Pancreas (tissue), 10 donors: Measurements from ENCODE around the gene FBLIM1. TPM values are rescaled to one million over a fixed set of nuclear protein-coding genes. Genes with fewer than 3 reads are reported as not detected.

Source experiments
- ATAC-seq, 4 donors: fragments of 200-7000 bp; cut with Tn5 transposase; one replicate each; pipeline versions ENCODE4 v1.8.0 to v1.9.1; 2020; ENCODE audit warnings: mild to moderate bottlenecking in 4 of 4, moderate library complexity in 4 of 4
- DNase-seq, 6 donors: peaks; one replicate each; pipeline ENCODE4 v3.0.0-alpha.2; 2020
- FAIRE-seq: peaks from 2 replicates; lab custom pipeline; 2012; peaks lifted over from hg19 to GRCh38; lab: Jason Lieb, UNC
- H3K27ac ChIP-seq, 4 donors: fragments of 200-600 bp; sonication (generic); 1 replicate in 3 of 4; 2 replicates in 1 of 4; pipeline versions ENCODE4 v1.5.0 to v1.8.0; 2020
- H3K27me3 ChIP-seq, 4 donors: fragments of 200-600 bp; one replicate each; pipeline ENCODE4 v1.8.0; 2021
- H3K36me3 ChIP-seq, 3 donors: fragments of 200-600 bp; sonication (generic) in 1 of 3; one replicate each; pipeline versions ENCODE4 v1.5.0 to v1.8.0; 2020 to 2021
- H3K4me1 ChIP-seq, 3 donors: fragments of 200-600 bp; one replicate each; pipeline ENCODE4 v1.8.0; 2021
- H3K4me3 ChIP-seq, 4 donors: fragments of 200-600 bp; sonication (generic) in 2 of 4; one replicate each; pipeline versions ENCODE4 v1.5.0 to v1.8.0; 2020 to 2021
- H3K9me3 ChIP-seq, 4 donors: fragments of 200-600 bp; one replicate each; pipeline ENCODE4 v1.8.0; 2021
- WGBS, 2 donors: extraction: QIAGEN DNeasy Blood & Tissue Kit; methylation state at CpG; one replicate each; pipeline ENCODE4 v1.1.7; 2013; 5-methylcytosine and 5-hydroxymethylcytosine counted together
- intact Hi-C, 3 donors: fragments of 100-400 bp; cut with DNase I; formaldehyde crosslinking; loops; one replicate each; pipeline versions ENCODE4 v1.11.1 to v1.14.2; 2022
- polyA plus RNA-seq, 2 donors: library from polyadenylated mRNA; stranded (reverse); fragments of 200-250 nt; gene quantifications; one replicate each; pipeline ENCODE4 v1.2.3, GENCODE V29; 2013
- total RNA-seq, 6 donors: library from RNA; stranded (reverse); fragmentation: NEBNext Ultra II Directional in 4 of 6; extraction: Animal tissue kit (Norgen Biotek cat#: 25700) in 4 of 6; gene quantifications; one replicate each; pipeline versions ENCODE4 v1.2.1 to v1.2.4, GENCODE V29; 2021 to 2023
- TF ChIP-seq, protein P1 (sequence below), 4 donors: fragments of 200-600 bp; sonication (generic) in 3 of 4; IDR thresholded peaks; one replicate each; pipeline versions ENCODE4 v1.5.0 to v1.8.0; 2021; ENCODE audit warnings: antibody characterized with exemption in 4 of 4
- donor health status: healthy with polysubstance abuse.
- donor health status: DM: no; HTN: no; CAD: no; lungs with moderate emphysema.
- donor health status: DM: no; HTN: no; CAD: no.
- donor health status: control.
- donor health status: control.
- donor health status: Bipolar disorder and iron deficiency.
- donor health status: DM: yes; HTN: yes; CAD: no.
- donor health status: DM: no; HTN: no; CAD: no.
- donor health status: DM: no; HTN: no; CAD: no.
- donor health status: DM: yes; HTN: yes; CAD: no.

Gene FBLIM1
- total and polyA plus RNA-seq, 8 donors: 20.4 to 61.5 (median 29.4) TPM

DNA sequence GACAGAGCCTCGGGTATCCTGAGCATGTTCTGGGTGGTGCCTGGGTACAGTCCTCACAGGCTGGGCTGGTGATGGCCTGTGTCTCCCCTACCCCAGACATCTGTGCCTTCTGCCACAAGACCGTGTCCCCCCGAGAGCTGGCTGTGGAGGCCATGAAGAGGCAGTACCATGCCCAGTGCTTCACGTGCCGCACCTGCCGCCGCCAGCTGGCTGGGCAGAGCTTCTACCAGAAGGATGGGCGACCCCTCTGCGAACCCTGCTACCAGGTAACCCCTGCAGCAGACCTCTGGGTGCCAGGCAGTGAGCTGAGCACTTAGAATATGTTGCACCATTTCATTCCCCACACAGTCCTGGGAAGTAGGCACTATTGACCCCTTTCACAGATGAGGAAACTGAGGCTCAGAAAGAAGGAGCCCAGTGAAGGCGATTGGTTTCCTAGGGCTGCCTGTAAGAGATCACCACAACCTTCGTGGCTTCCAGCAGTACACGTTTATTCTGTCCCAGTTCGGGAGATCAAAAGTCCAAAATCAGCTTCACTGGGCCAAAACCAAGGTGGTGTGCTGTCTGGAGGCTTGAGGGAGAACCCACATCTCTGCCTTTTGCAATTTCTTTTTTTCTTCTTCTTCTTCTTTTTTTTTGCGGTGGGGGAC is 11.8 kb downstream of the FBLIM1 start:
- H3K9me3 ChIP-seq: no peaks in the 10 kb centered on the region
- H3K36me3 ChIP-seq: peaks cover 2 to 26% (median 6%) of the 10 kb centered on the region in 3 donors
- no peaks in the 10 kb centered on the region for H3K27me3 ChIP-seq
- WGBS, 2 donors: 92 to 95% methylated on average over 14 of the region's 14 CpGs
- intact Hi-C loops: no loop called here
- no peak for ATAC-seq
- DNase-seq: no peak
- H3K4me1 ChIP-seq: peaks cover 0 to 2% (median 0%) of the 10 kb centered on the region in 3 donors
- H3K27ac ChIP-seq: no peak overlapping the region
- TF ChIP-seq, protein P1, sequence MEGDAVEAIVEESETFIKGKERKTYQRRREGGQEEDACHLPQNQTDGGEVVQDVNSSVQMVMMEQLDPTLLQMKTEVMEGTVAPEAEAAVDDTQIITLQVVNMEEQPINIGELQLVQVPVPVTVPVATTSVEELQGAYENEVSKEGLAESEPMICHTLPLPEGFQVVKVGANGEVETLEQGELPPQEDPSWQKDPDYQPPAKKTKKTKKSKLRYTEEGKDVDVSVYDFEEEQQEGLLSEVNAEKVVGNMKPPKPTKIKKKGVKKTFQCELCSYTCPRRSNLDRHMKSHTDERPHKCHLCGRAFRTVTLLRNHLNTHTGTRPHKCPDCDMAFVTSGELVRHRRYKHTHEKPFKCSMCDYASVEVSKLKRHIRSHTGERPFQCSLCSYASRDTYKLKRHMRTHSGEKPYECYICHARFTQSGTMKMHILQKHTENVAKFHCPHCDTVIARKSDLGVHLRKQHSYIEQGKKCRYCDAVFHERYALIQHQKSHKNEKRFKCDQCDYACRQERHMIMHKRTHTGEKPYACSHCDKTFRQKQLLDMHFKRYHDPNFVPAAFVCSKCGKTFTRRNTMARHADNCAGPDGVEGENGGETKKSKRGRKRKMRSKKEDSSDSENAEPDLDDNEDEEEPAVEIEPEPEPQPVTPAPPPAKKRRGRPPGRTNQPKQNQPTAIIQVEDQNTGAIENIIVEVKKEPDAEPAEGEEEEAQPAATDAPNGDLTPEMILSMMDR (IDR thresholded peaks at IDR 0.05): no peak
- H3K4me3 ChIP-seq: no peak overlapping the region
- FAIRE-seq: no peak

DNA sequence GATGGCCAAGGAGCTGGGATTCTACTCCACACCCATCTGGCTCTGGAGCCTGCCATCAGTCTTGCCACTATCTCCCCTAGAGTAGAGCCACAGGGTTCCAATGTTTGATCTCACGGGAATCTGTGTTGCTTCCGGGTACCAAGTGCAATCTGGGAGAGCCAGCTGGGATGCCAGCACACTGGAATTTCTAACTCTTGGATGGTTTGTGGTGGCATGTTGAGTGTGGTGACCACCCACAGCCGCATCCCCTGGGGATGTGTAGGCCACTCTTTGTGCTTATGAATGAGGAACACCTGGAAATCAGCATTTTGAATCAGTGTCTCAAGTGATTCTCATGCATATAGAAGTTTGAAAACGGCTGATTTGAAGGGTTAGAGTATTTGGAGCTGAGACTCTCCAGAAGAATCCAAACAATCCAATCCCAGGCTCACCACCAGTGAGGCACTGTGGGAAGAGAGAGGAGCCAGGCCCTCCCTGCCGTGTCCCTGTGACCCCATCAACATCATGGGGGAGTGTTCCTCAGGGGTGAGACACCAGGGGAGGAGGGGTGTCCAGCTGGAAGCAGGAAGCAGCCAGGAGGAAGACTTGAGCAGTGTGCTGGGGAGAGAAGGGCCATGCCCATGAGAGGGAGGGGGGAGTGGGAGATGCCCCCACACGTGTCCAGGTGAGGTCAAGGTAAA is 13.4 kb downstream of the FBLIM1 start:
- DNase-seq: no peak
- WGBS, 2 donors: 79 to 83% methylated on average over 6 of the region's 6 CpGs

DNA sequence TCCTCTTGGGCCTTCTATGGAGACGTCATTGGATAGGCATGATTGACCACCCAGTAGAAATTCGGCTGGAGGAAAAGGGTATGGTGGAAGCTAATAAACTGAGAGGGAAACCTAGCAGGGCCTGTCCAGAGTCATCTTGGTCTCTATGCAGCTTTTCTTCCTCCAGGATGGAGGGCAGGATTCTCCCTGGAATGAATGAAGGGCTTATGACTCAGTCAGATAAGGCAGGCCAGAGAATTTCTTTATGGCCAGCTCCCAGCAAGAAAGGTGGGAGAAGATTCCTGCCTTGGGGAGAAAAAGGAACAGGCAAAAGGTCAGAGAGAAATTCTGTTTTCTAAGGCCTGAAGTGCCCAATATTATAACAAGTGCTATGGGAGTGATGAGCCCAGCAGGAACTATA is 17.1 kb downstream of the FBLIM1 start:
- Histone ChIP-seq H3K4me1 (peaks cover 0 to 17% (median 0%) of the 10 kb centered on the region in 3 donors), H3K27me3 (no peaks in the 10 kb centered on the region), H3K4me3 (no peak overlapping the region), H3K36me3 (peaks cover 2 to 30% (median 6%) of the 10 kb centered on the region in 3 donors), H3K27ac (no peak overlapping the region), H3K9me3 (no peaks in the 10 kb centered on the region)
- TF ChIP-seq, protein P1 (IDR thresholded peaks at IDR 0.05): no peak
- ATAC-seq (no peak), DNase-seq (no peak), FAIRE-seq (no peak)
- intact Hi-C loops: no loop called here
- WGBS, 2 donors: 74 to 83% methylated on average over 2 of the region's 2 CpGs

More for the DNA sequence above, 13.4 kb downstream of the FBLIM1 start:
- no peak overlapping the region for H3K27ac ChIP-seq
- H3K9me3 ChIP-seq: no peaks in the 10 kb centered on the region
- no peak for FAIRE-seq
- ATAC-seq: no peak
- intact Hi-C loops: no loop called here
- no peak overlapping the region for H3K4me3 ChIP-seq
- peaks cover 2 to 38% (median 6%) of the 10 kb centered on the region in 3 donors for H3K36me3 ChIP-seq
- H3K4me1 ChIP-seq: no peaks in the 10 kb centered on the region
- H3K27me3 ChIP-seq: no peaks in the 10 kb centered on the region
- TF ChIP-seq, protein P1 (IDR thresholded peaks at IDR 0.05): no peak

DNA sequence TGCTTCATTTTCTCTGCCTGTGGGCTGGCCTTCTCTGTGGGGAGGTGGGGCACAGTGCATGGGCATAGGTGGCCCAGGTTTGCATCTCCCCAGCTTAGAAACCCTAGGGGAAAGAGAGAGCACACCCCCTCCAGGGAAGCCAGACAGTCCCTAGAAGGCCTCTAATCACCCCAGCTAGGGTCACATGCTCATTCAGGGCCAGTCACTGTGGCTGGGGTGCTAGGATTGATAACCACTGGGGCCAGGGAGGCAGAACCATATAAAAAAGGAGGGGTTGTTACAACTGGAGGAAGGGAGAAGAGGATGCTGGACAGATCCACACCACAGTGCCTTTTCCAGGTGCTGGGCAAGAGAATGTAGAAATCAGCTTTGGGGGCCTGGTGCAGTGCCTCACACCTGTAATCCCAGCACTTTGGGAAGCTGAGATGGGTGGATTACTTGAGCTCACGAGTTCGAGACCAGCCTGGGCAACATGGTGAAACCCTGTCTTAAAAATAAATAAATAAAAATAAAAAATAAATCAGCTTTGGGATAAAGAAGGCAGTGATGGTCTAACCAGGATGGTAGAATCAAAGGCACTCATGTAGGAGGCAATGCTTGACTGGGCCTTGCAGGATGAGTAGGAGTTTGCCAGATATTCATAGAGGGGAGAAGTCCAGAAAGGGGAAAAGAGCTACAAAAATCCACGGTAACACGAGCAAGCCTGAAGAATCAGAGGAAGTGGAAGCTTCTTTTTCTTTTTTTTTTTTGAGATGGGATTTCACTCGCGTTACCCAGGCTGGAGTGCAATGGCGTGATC is 19.5 kb downstream of the FBLIM1 start:
- FAIRE-seq: no peak
- H3K27me3 ChIP-seq: no peaks in the 10 kb centered on the region
- TF ChIP-seq, protein P1 (IDR thresholded peaks at IDR 0.05): no peak
- no peak for ATAC-seq
- intact Hi-C loops: no loop called here
- no peak overlapping the region for H3K27ac ChIP-seq
- peaks cover 0 to 23% (median 0%) of the 10 kb centered on the region in 3 donors for H3K4me1 ChIP-seq
- DNase-seq: no peak
- H3K36me3 ChIP-seq: peaks cover 0 to 17% (median 2%) of the 10 kb centered on the region in 3 donors
- H3K9me3 ChIP-seq: no peaks in the 10 kb centered on the region
- WGBS, 2 donors: 91 to 97% methylated on average over 7 of the region's 7 CpGs
- H3K4me3 ChIP-seq: no peak overlapping the region
